Osteoblast (primary cell): Measurements from ENCODE around the gene MAPT. TPM values are rescaled to one million over a fixed set of nuclear protein-coding genes. Genes with fewer than 3 reads are reported as not detected.

Source experiments
- DNase-seq: peaks from one replicate; pipeline ENCODE4 v3.0.0; 2011; ENCODE audit warnings: low spot score, mixed read lengths; ENCODE audit not compliant: insufficient read length; ENCODE audit errors: missing footprints
- H2AFZ ChIP-seq: 2 replicates; pipeline ENCODE4 v1.6.0; 2011; ENCODE audit warnings: mild to moderate bottlenecking, low read length
- H3K27ac ChIP-seq: 2 replicates; pipeline ENCODE4 v1.5.1; 2011; ENCODE audit warnings: mild to moderate bottlenecking, low read depth, low read length, moderate library complexity
- H3K27me3 ChIP-seq: 2 replicates; pipeline ENCODE4 v1.6.0; 2012; ENCODE audit warnings: mild to moderate bottlenecking, control low read depth, inconsistent platforms, low read length, moderate library complexity; ENCODE audit not compliant: insufficient read depth
- H3K36me3 ChIP-seq: 2 replicates; pipeline ENCODE4 v1.5.1; 2011; ENCODE audit warnings: mild to moderate bottlenecking, low read length, control low read depth, moderate library complexity; ENCODE audit not compliant: insufficient read depth
- H3K4me1 ChIP-seq: 2 replicates; pipeline ENCODE4 v1.5.1; 2011; ENCODE audit warnings: mild to moderate bottlenecking, low read length, control low read depth, moderate library complexity; ENCODE audit not compliant: insufficient read depth
- H3K4me2 ChIP-seq: 2 replicates; pipeline ENCODE4 v1.6.0; 2011; ENCODE audit warnings: mild to moderate bottlenecking, low read length; ENCODE audit not compliant: insufficient read depth
- H3K4me3 ChIP-seq: fragments of 200-600 bp; sonication (generic); 3 replicates; pipeline ENCODE4 v1.5.1; 2012; ENCODE audit warnings: mild to moderate bottlenecking, low read length, inconsistent platforms; ENCODE audit not compliant: insufficient read depth
- H3K79me2 ChIP-seq: 2 replicates; pipeline ENCODE4 v1.6.0; 2012; ENCODE audit warnings: mild to moderate bottlenecking, low read length, control low read depth, inconsistent platforms; ENCODE audit not compliant: insufficient read depth
- H3K9me3 ChIP-seq: 2 replicates; pipeline ENCODE4 v1.5.1; 2011; ENCODE audit warnings: low read depth, low read length, control low read depth
- H4K20me1 ChIP-seq: 2 replicates; pipeline ENCODE4 v1.6.0; 2012; ENCODE audit warnings: mild to moderate bottlenecking, low read length, control low read depth; ENCODE audit not compliant: insufficient read depth
- CTCF ChIP-seq: IDR thresholded peaks from 2 replicates; pipeline ENCODE4 v1.5.1; 2011; ENCODE audit warnings: mild to moderate bottlenecking, low read depth, low read length, moderate library complexity; ENCODE audit errors: extremely low read depth
- total RNA-seq: library from RNA; depleted of rRNA; stranded (reverse); fragments of >200 nt; gene quantifications from 2 replicates; pipeline ENCODE4 v1.2.3, GENCODE V29; 2012

MAPT gene
- total RNA-seq, 1 donor: 0.36 TPM

GRCh38 chr17:45958307-45958706 is 64.0 kb downstream of the MAPT start:
- no peaks in the 10 kb centered on the region for H3K36me3 ChIP-seq
- no peak for TF ChIP-seq CTCF
- no peaks in the 10 kb centered on the region for H4K20me1 ChIP-seq
- DNase-seq: no peak
- H3K27ac ChIP-seq: no peak overlapping the region
- no peaks in the 10 kb centered on the region for H3K79me2 ChIP-seq
- H3K27me3 ChIP-seq: peaks cover 9% of the 10 kb centered on the region
- no peak overlapping the region for H3K4me3 ChIP-seq
- no peak overlapping the region for H2AFZ ChIP-seq
- H3K4me2 ChIP-seq: no peak overlapping the region
- H3K9me3 ChIP-seq: no peaks in the 10 kb centered on the region
- H3K4me1 ChIP-seq: no peaks in the 10 kb centered on the region

GRCh38 chr17:45958994-45959665 is 64.8 kb downstream of the MAPT start:
- no peak overlapping the region for H2AFZ ChIP-seq
- no peak for DNase-seq
- H3K27ac ChIP-seq: no peak overlapping the region
- no peaks in the 10 kb centered on the region for H3K36me3 ChIP-seq
- TF ChIP-seq CTCF: no peak
- H3K4me2 ChIP-seq: no peak overlapping the region
- H3K4me1 ChIP-seq: no peaks in the 10 kb centered on the region
- H3K4me3 ChIP-seq: no peak overlapping the region
- H3K9me3 ChIP-seq: no peaks in the 10 kb centered on the region
- H4K20me1 ChIP-seq: no peaks in the 10 kb centered on the region
- H3K27me3 ChIP-seq: peaks cover 9% of the 10 kb centered on the region
- H3K79me2 ChIP-seq: no peaks in the 10 kb centered on the region

GRCh38 chr17:45960311-45960710 is 66.0 kb downstream of the MAPT start:
- no peaks in the 10 kb centered on the region for H4K20me1 ChIP-seq
- no peaks in the 10 kb centered on the region for H3K4me1 ChIP-seq
- H2AFZ ChIP-seq: no peak overlapping the region
- H3K27ac ChIP-seq: no peak overlapping the region
- H3K79me2 ChIP-seq: no peaks in the 10 kb centered on the region
- H3K27me3 ChIP-seq: peaks cover 9% of the 10 kb centered on the region
- H3K36me3 ChIP-seq: no peaks in the 10 kb centered on the region
- no peak overlapping the region for H3K4me2 ChIP-seq
- no peak overlapping the region for H3K4me3 ChIP-seq
- no peaks in the 10 kb centered on the region for H3K9me3 ChIP-seq
- DNase-seq: no peak
- TF ChIP-seq CTCF: no peak

- Histone ChIP-seq H3K27me3 (peaks cover 17% of the 10 kb centered on the region), H4K20me1 (no peaks in the 10 kb centered on the region), H3K4me3 (no peak overlapping the region), H3K9me3 (no peaks in the 10 kb centered on the region), H3K4me2 (no peak overlapping the region), H3K36me3 (no peaks in the 10 kb centered on the region), H3K27ac (no peak overlapping the region), H2AFZ (no peak overlapping the region), H3K79me2 (no peaks in the 10 kb centered on the region), H3K4me1 (no peaks in the 10 kb centered on the region)
- no peak for TF ChIP-seq CTCF
- no peak for DNase-seq
Measured at GRCh38 chr17:45961206-45961605, 66.9 kb downstream of the MAPT start.
